CD4-positive, alpha-beta T cell treated with Interleukin-6 at 100 ng/mL for 8 hours (primary cell): Measurements from ENCODE around the gene CH25H.
A peak's percentile ranks its signal among the peaks of the same experiment; 100 is the strongest.
"Not testable (repeated sequence)": the region's sequence is repeated elsewhere in the genome, so short reads cannot be mapped to it uniquely, and the experiment has no call there.

ENCODE experiments used
- DNase-seq: peaks from one replicate; pipeline ENCODE4 v3.0.0-alpha.2; 2020; ENCODE audit warnings: mixed read lengths, low spot score

Gene CH25H, protein sequence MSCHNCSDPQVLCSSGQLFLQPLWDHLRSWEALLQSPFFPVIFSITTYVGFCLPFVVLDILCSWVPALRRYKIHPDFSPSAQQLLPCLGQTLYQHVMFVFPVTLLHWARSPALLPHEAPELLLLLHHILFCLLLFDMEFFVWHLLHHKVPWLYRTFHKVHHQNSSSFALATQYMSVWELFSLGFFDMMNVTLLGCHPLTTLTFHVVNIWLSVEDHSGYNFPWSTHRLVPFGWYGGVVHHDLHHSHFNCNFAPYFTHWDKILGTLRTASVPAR

DNA sequence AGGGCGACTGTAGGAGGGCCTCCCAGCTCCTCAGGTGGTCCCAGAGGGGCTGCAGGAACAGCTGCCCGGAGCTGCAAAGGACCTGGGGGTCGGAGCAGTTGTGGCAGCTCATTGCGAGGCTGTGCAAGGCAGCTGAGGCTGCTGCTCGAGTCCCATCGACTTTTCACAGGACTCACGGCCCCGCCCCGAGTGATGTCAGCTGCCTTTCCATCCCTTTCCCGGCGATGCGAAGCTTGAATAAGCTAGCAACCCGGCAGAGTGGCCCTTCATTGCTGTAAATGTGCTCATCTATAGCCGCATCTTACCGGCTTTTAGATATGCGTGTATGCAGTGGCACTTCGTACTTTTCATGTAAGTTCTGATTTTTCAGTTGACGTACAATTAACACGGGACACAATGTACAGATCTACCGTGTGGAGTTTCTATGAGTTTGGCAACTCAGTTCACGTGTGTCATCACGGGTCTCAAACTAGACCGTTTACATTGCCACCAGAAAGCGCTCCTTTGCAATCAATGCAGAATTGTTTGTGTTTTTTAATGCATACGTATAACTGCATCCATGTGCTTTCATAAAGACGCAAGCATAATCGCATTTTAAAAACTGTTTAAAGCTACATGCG lies at the start of gene CH25H:
TSS of gene CH25H (minus strand) at position 137 of the 620 bp plus-strand sequence. CDS start at position 112, 25 bp downstream.
- peak; percentile 17 for DNase-seq

DNA sequence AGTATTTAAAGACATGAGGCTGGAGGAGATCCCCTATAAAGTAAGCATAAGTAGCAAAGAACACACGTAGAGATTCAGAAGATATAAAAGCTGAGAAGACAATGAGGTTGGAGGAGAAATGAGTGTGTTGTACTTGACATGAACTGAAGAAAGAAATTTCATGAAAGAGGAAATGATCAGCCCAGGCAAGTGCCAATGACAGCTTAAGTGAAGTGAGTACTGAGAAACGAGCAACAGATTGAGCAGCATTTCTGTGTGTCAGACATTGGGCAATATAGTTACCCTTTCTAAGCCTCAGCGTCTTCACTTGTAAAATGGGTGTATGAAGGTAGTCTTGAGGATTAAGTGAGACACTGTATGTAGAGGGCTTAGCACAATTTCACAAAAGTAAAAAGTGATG lies 49.2 kb upstream of the CH25H start:
- DNase-seq, result no peak

DNA sequence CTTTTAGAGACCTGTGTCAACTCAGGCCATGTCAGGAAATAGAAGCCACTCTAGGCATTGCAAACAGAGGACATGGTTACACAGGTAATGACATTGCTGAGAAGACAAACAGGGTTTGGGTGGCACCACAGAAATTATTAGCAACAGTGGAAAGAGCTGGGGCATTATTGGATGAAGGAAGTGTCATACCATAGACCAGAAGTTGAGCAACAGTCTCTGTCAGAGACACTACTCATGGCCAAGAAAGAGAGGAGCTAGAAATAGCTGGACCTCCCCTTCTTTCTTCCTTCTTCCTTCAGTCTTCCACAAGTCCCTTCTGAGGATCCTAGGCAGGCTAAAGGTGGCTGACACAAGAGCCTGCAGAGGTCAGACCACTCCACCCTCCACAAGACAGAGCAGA lies 48.7 kb upstream of the CH25H start:
- DNase-seq, result no peak

DNA sequence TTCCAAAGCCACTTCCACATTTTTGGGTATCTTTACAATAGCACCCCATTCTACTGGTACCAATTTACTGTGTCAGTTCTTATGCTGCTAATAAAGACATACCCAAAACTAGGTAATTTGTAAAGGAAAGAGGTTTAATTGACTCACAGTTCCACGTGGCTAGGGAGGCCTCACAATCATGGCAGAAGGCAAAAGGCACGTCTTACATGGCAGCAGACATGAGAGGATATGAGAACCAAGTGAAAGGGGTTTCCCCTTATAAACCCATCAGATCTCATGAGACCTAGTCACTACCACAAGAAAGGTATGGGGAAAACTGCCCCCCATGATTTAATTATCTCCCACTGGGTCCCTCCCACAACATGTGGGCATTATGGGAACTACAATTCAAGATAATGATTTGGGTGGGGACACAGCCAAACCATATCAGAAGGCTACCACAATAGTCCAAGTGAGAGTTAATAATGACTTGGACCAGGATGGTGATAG lies 48.0 kb upstream of the CH25H start:
- DNase-seq, result not testable (repeated sequence)

DNA sequence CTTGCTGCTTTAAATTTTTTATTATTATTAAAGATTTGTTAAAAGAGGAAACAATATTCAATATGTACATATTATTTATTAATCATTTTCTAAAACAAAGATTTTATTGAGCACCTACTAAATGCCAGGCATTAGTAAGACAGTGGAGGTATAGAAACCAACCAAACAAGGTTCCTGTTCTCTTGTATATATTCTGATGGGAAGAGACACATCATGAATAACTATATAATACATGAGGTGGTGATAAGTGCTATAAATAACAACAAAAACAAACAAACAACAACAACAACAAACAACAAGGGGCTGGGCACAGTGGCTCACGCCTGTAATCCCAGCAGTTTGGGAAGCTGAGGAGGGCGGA lies 45.1 kb upstream of the CH25H start:
- DNase-seq, result no peak

DNA sequence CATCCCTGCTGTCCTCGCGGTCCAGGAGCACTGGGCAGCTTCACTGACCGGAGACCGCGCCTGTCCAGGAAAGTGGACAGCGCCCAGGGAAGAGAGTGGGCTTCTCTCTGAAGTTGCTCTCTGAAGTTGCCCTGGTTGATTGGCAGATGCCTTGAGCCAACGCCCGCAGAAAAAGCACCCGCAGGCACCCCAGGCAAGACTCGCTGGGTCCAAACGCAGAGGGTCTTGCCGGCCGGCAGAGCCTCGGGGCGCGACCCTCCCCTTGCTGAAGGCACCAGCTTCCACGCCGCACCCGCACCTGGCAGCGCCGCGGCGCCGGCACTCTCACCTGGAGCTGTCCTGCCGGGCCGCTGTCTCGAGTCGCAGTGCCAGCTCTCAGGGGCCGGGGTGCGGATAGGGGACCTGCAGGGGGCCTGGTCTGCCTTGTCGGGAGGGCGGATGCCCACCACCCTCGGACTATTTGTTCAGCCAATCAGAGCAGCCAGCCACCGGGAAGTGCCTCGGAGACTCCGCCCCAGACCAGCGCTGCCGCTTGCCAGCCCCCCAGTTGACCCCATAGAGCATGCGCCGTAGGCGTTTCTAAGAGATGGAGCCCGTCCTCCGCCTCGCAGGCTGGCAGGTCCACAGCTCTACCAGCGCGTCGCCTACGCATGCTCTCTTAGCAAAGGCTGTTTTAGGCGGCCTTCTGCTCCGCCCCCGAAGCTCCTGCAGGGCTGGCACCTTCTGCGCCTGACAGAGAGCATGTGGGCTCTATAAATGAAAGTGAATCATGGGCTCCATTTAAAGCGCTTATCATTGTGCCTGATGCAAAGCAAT lies 44.5 kb upstream of the CH25H start, which contains the start of gene LIPA:
TSS of gene LIPA (minus strand) at position 367 of the 816 bp plus-strand sequence. CDS start 4,127 bp downstream, outside the sequence.
- DNase-seq, result peak; percentile 99

DNA sequence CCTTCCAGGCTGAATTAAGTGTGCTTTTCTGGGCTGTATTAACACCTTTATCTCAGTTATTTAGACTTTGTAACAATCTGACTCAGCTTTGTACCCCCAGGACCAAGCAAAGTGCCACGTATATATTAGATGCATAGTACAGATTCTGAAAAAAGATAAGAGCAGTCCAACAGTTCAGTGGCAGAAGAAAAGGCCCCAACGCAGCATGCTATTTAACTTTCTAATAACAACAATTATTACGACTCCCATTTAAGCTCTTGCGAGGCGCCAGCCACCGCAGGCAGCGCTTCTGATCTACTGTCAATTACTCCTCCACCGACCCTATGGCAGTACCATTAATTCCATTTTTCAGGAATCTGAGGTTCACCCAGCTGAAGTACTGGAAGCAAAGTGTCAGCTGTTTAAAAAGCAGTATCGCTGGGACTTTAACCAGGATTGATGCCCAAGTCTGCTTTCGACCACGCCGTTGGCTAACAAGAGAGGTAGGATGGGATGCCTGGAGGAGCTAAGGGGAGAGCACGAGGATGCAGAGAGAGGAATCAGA lies 43.8 kb upstream of the CH25H start:
- no peak for DNase-seq

DNA sequence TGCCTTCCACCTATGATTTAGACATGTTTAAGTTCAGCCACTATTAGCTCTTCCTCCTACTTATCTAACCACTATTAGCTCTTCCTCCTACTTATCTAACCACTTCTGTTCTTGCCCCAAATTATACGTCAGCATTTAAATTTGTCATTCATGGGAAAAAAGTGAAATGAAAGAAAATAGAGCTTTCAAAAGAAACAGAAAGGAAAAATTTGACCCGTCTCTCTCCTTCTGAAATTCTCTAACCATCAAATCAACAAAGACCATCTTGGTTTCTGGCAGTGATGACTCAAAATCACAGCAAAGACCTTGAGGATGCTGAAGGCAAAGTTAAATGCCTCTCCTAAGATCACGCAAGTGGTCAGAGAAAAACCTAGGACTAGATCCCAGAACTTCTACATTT lies 41.9 kb upstream of the CH25H start:
- no peak for DNase-seq

DNA sequence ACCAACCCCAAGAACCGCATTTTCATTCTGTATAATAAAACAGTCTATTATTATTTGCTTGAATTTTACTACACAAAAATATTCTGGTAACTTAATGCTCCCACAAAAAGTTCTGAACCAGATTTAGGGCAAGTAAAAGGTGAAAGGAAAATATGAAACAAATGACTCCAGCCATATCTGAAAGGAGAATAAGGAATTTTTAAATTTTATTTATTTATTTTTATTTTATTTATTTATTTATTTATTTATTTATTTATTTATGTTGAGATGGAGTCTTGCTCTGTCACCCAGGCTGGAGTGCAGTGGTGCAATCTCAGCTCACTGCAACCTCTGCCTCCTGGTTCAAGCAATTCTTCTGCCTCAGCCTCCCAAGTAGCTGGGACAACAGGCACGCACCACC lies 40.5 kb upstream of the CH25H start:
- not testable (repeated sequence) for DNase-seq

DNA sequence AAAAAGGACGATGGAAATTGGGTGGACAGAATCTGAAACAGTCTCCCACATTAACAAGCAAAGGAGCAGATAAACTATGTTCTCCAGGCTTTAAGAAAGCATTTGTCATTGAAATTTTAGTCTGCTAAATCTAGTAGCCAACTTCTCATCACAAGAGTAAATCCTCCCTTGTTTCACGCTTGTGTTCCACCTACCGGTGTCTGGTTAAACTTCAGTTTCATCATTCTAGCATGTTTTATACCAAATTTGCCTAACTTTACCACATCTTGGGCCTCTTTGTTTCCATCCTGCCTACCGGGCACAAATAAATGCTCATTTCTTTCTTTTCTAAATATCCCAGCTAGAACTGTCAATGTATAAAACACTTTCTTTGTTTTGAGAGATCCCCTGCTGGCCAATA lies 38.7 kb upstream of the CH25H start:
- no peak for DNase-seq

DNA sequence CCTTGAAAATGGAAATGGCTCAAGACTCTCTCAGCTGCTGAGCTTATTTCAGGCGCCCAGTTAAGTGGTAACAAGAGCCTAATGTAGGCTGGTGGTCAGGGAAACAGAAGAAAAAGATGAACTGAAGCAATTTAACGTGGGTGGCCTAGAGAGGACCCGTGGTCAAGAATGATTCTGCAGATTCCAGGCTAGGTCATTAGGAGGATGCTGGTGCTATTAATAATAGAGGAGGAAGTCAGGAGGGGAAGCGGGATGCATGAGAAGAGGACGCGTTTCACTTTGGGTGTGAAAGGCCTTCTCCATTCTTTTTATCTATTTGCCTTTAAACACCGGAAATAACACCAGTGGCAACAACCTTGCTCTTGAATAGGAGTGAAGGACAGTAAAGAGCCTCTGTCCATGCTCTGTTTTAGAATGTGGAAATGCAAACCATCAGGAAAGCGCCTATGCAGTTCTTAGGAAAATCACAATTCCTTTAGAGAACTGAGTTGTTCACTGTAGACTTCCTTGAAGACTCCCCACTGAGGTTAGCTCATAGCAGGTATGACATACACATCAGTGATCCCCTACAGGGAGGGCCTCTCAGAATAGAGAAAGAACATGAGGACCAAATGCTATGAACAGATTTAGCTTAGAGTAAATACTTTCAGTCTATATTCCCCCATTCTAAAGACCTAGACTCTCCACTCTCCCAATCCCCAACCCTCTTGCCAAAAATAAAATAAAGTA lies 35.9 kb upstream of the CH25H start:
- no peak for DNase-seq

DNA sequence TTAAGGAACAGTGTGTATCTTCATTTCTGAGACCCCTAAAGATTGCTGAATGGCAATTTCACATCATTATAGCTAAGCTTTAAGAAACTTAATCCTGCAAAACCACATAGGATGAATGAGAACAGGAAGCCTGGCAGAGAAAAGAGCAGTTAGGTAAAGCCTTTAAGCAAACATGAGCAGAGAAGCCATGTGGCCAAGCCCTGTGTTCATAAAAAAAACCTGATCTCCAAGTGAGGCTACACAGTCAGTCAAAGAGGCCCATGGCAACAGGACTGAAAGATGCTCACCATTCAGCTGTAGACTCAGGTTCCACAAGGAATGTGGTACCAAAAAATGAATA lies 35.2 kb upstream of the CH25H start:
- DNase-seq, result no peak

DNA sequence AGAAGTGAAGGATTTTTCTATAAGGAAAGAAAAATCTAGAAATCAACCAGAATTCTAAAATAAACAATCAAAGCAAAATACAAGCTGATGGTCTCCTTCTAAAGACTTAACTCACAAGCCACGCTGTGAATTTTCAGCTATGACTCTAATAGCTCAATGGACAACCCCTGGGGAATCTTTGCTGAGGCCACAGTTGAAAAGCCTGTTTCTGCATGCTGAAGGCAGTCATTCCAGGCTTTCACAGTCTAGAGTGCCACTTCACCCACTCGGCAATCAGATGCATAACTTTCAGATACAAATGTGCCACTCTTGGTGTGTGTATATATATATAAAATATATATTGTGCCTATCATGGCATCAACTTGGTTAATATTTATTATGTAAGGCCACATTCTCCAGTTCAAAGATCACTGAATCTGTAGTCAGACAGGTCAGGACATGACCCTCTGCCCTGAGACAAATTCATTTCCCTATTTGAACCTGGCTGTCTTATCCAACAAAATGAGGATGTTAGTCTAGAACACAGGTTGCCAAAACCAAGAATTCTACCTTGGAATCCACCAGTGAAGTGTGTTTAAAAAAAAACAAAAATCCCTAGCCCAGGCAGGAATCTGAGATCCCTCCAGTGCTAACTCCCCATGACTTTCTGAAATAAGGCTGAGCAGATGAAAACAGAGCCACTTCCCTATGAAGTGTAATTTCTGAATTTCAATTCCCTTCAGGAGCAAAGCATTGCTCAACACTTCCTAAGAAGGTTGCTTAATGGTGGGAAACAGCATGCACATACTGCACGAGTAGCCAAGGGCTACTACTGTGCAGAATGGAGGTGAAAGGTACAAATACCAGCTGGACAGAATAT lies 34.6 kb upstream of the CH25H start:
- no peak for DNase-seq

DNA sequence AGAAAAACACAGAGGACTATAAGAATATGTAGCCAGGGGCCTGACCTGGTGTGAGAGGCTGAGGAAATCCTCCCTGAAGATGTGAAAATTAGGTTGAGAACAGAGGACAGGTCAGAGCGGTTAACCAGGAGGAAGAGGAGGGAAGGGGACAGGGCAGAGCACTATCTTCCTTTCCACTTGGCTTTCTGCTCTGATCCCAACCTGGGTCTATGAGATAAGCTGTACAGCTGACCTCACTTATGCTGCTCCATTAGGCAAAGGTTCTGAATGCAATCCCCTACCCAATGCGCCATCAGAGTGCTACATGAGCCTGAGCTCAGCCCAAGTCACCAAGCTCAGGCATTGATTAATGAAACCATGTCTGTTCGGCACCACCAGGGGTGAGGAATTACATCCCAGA lies 33.9 kb upstream of the CH25H start:
- no peak for DNase-seq

DNA sequence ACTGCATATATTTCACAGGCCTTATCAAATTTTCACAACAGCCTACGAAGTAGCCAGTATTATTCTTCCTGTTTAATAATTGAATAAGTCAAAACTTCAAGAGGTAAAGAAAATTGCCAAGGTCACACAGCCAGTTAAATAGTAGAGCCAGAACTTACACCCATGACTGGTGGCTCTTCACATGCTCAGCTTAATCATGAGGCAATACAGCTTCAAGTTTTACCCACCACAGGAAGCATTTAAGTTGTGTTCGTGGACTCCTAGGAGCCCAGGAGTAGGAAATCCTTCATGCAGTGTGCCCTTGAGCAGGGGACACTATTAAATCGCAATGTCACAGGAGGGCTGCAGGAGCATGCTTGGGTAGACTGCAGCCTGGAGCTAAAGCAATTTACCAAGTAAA lies 33.4 kb upstream of the CH25H start:
- DNase-seq, result no peak

DNA sequence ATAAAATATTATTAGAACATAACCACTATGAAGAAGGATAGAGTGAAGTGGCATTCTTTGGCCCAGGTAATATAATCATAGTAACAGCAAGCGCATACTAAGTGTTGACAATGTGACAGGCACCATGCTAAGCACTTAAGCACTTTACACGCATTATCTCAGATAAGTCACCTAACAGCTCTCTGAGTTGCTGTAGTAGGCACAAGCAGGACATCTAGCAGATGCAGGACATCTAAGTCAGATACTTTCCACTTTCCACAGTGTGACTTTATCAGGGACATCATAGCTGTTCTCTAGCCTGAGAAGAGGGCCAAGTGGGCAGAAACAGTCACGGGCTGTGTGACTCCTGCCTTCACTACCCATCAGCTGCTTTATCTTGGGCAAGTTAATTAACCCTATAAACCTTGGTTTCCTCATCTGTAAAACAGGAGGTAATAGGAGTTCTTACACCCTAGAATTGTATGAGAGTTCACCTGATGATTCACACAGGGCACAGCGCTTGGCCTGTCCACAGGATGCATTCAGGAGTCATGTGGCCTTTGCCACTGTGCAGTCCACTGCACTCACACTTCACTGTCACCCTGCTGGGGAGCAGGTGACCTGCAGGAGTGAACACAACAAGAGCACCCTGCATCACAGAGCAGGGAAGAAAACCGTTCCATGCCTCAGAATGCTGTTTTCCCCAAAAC lies 32.0 kb upstream of the CH25H start:
- DNase-seq, result no peak

DNA sequence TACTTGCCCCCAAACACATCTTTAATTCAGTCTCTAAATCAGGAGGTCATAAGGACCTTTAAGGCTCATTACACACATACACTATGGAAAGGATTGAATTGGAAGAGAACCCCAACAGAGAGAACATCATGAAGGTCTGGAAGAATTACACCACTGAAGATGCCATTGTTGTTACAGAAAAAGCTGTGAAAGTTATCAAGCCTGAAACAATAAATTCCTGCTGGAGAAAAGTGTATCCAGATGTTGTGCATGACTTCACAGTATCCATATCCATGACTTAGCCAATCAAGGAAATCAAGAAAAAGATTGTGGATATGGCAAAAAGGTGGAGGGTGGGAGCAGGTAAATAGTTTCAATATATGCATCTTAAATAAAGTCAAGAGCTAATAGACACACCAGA lies 30.7 kb upstream of the CH25H start:
- no peak for DNase-seq

DNA sequence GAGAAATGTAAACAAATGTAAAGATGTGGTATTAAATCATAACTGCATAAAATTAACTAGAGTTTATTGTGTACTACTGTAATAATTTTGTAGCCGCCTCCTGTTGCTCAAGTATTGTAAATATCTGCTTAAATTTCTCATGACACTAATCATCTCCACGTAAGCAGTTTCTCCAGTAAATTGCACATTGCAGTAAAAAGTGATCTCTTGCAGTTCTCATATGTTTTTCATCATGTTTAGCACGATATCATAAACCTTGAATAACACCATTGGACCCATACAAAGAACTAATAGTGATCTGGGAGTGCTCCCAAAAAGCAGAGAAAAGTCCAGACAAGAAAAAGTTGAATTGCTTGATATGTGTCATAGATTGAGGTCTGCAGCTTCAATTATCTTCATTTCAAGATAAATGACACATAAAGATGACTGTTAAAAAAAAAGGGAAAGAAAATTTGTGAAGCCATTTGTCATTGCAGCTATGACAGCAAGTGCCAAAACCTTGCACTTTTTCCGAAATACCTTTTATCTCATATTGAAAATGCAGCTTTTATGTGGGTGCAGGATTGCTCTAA lies 29.2 kb upstream of the CH25H start:
- no peak for DNase-seq

DNA sequence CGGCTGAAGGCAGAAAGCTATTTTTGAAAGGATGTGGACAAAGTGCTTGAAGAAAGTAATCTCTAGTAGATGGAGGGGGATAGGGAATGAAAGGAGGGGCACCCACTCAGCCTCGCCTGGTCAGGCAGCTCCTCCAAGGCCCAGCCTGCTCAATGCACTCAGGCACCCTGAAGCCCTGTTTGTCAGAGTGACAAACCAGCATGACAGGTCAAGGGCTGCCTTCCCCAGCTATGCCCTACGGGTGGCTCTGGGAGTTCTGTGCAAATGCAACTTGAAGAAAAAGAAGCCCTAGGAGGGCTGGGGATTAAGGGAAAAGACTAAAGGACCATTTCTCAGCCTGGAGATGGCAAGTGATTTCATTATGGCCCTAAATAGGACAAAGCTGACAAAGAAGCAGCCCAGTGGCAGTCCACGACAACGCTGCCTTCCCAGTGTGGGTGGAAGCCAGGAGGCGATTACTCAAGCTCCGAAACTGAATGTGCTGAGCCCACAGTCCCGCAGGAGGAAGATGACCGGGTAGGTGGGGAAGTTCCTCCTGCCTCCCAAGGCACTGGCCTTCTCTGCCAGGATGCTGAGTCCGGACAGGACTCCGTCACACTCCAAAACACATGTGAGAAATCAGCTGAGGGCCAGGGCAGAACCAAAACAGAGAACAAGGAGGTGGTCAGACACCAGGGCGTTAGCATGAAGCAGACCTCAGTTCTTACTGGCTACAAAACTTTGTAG lies 28.1 kb upstream of the CH25H start:
- no peak for DNase-seq
